PC-3 (cell line): ENCODE measurements around the gene JPH3. TPM values are rescaled to one million over a fixed set of nuclear protein-coding genes. Genes with fewer than 3 reads are reported as not detected.

Experiments
- ATAC-seq: fragments of 200-7000 bp; cut with Tn5 transposase; 2 replicates; pipeline ENCODE4 v1.9.1; 2020; ENCODE audit warnings: mild to moderate bottlenecking, moderate library complexity
- BruUV-seq: library from RNA; stranded (reverse); fragments of 400-500 nt; replicated peaks from 2 replicates; lab custom pipeline; 2021; lab: Mats Ljungman, UMichigan
- CTCF ChIA-PET: fragments of 300-600 bp; sonication (Branson Sonifier 250); formaldehyde crosslinking; loops from one replicate; lab custom pipeline; 2022; ENCODE audit warnings: antibody characterized with exemption; lab: Charles Lee
- POLR2A ChIA-PET: fragments of 300-600 bp; sonication (Branson Sonifier 250); formaldehyde crosslinking; loops from one replicate; lab custom pipeline; 2022; ENCODE audit warnings: antibody characterized with exemption; ENCODE audit not compliant: unreplicated experiment; lab: Charles Lee
- DNase-seq: peaks from one replicate; pipeline ENCODE4 v3.0.0-alpha.2; 2015
- H2AFZ ChIP-seq: fragments of 300-600 bp; sonication (generic); 2 replicates; pipeline ENCODE4 v1.6.0; 2016; ENCODE audit warnings: antibody characterized with exemption, low read length
- H3F3A ChIP-seq: fragments of 300-600 bp; sonication (generic); one replicate; pipeline ENCODE4 v1.6.0; 2017; ENCODE audit warnings: antibody characterized with exemption, low read length, control low read depth, mild to moderate bottlenecking; ENCODE audit not compliant: unreplicated experiment
- H3K27ac ChIP-seq: fragments of 300-600 bp; sonication (generic); 2 replicates; pipeline ENCODE4 v1.5.1; 2016; ENCODE audit warnings: mild to moderate bottlenecking, low read length
- H3K27me3 ChIP-seq: fragments of 300-600 bp; sonication (generic); 2 replicates; pipeline ENCODE4 v1.6.1; 2016; ENCODE audit warnings: low read length, mixed read lengths
- H3K36me3 ChIP-seq: fragments of 300-600 bp; sonication (generic); 2 replicates; pipeline ENCODE4 v1.6.1; 2016; ENCODE audit warnings: low read depth, mixed run types, low read length, mixed read lengths
- H3K4me1 ChIP-seq: fragments of 300-600 bp; sonication (generic); 2 replicates; pipeline ENCODE4 v1.5.1; 2016; ENCODE audit warnings: low read length; ENCODE audit not compliant: insufficient read depth
- H3K4me2 ChIP-seq: fragments of 300-600 bp; sonication (generic); 2 replicates; pipeline ENCODE4 v1.6.0; 2016; ENCODE audit warnings: low read length
- H3K4me3 ChIP-seq: fragments of 300-600 bp; sonication (generic); 2 replicates; pipeline ENCODE4 v1.5.1; 2016; ENCODE audit warnings: mild to moderate bottlenecking, low read length, mixed read lengths
- H3K79me2 ChIP-seq: fragments of 300-600 bp; sonication (generic); 2 replicates; pipeline ENCODE4 v1.6.1; 2017; ENCODE audit warnings: low read length, mixed read lengths
- H3K9ac ChIP-seq: fragments of 300-600 bp; sonication (generic); 2 replicates; pipeline ENCODE4 v1.6.0; 2016; ENCODE audit warnings: mild to moderate bottlenecking, low read length
- H3K9me2 ChIP-seq: fragments of 300-600 bp; sonication (generic); replicated peaks from 2 replicates; pipeline ENCODE4 v1.6.1; 2016; ENCODE audit warnings: mixed run types, low read length, mixed read lengths
- H3K9me3 ChIP-seq: fragments of 300-600 bp; sonication (generic); 2 replicates; pipeline ENCODE4 v1.6.1; 2016; ENCODE audit warnings: low read length, mixed read lengths
- H4K20me1 ChIP-seq: fragments of 300-600 bp; sonication (generic); 2 replicates; pipeline ENCODE4 v1.6.1; 2016; ENCODE audit warnings: low read length, mixed read lengths
- EZH2 ChIP-seq: fragments of 300-600 bp; sonication (generic); IDR thresholded peaks from one replicate; pipeline ENCODE4 v1.6.1; 2017; ENCODE audit warnings: antibody characterized with exemption, mild to moderate bottlenecking, low read length; ENCODE audit not compliant: unreplicated experiment
- EZH2phosphoT487 ChIP-seq: fragments of 300-600 bp; sonication (generic); IDR thresholded peaks from 2 replicates; pipeline ENCODE4 v1.6.1; 2018; ENCODE audit warnings: mild to moderate bottlenecking, antibody characterized with exemption, low read length, borderline replicate concordance
- intact Hi-C: fragments of 100-400 bp; cut with micrococcal nuclease; formaldehyde crosslinking; loops from 2 replicates; pipeline ENCODE4 v1.9.0; 2023
- total RNA-seq: library from RNA; depleted of rRNA; stranded (reverse); fragments of >200 nt; gene quantifications from 2 replicates; pipeline ENCODE4 v1.2.3, GENCODE V29; 2014
- TF ChIP-seq, protein P1 (sequence below): fragments of 300-600 bp; sonication (generic); conservative IDR thresholded peaks from 2 replicates; pipeline ENCODE4 v1.5.1; 2017; ENCODE audit warnings: antibody characterized with exemption, low read depth, mild to moderate bottlenecking, low read length

JPH3 gene
- total RNA-seq, 1 experiment from 2014 or later: not detected

DNA sequence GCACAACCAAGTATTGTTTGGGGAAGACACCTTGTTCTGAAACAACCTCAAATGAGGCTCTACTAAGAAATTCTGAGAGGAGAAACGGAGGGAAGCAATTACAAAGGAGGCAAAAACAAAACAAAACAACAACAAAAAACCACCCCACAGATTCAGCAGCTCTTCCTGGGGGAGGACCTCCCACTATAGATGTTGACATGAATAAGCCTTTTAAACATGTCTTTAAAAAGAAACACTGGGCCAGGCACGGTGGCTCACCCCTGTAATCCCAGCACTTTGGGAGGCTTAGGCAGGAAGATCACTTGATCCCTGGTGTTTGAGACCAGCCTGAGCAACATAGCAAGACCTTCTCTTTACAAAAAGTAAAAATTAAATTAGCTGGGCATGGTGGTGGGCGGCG lies 22.6 kb upstream of the JPH3 start:
- DNase-seq: no peak
- no peak overlapping the region for H3K27ac ChIP-seq
- BruUV-seq: no TSS peak
- no peak overlapping the region for H2AFZ ChIP-seq
- H3K79me2 ChIP-seq: no peaks in the 10 kb centered on the region
- H3K9ac ChIP-seq: no peak overlapping the region
- no peak for ATAC-seq
- H3K4me2 ChIP-seq: no peak overlapping the region
- no peak for TF ChIP-seq EZH2
- TF ChIP-seq EZH2phosphoT487: no peak
- TF ChIP-seq, protein P1, sequence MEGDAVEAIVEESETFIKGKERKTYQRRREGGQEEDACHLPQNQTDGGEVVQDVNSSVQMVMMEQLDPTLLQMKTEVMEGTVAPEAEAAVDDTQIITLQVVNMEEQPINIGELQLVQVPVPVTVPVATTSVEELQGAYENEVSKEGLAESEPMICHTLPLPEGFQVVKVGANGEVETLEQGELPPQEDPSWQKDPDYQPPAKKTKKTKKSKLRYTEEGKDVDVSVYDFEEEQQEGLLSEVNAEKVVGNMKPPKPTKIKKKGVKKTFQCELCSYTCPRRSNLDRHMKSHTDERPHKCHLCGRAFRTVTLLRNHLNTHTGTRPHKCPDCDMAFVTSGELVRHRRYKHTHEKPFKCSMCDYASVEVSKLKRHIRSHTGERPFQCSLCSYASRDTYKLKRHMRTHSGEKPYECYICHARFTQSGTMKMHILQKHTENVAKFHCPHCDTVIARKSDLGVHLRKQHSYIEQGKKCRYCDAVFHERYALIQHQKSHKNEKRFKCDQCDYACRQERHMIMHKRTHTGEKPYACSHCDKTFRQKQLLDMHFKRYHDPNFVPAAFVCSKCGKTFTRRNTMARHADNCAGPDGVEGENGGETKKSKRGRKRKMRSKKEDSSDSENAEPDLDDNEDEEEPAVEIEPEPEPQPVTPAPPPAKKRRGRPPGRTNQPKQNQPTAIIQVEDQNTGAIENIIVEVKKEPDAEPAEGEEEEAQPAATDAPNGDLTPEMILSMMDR: no peak
- POLR2A ChIA-PET: no interaction called here
- no peaks in the 10 kb centered on the region for H3K9me3 ChIP-seq
- H3K9me2 ChIP-seq: no peaks in the 10 kb centered on the region
- H4K20me1 ChIP-seq: no peaks in the 10 kb centered on the region
- intact Hi-C loops: no loop called here
- H3K4me3 ChIP-seq: no peak overlapping the region
- H3K27me3 ChIP-seq: no peaks in the 10 kb centered on the region
- H3K36me3 ChIP-seq: no peaks in the 10 kb centered on the region
- H3F3A ChIP-seq: no peaks in the 10 kb centered on the region
- peaks cover 25% of the 10 kb centered on the region for H3K4me1 ChIP-seq
- CTCF ChIA-PET: no interaction called here

DNA sequence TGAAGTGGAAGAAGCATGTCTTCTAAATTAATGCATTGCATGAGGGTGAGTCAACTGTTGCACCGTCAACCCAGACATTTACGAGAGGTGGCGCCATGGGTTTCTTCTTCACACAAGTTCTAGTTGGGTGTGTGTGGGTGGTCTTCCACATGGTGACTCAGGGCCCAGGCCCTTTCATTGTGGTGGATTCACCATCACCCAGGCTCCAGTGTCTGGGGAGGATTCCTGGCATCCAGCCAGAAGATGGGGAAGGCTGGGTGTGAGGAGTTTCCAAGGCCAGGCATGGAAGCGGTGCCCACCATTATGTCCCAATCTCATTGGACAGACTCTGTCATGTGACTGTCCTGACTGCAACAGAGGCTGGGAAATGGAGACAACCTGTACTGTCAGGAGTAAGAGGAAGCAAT lies 21.4 kb upstream of the JPH3 start:
- H3K36me3 ChIP-seq: no peaks in the 10 kb centered on the region
- intact Hi-C loops: no loop called here
- H3K4me1 ChIP-seq: peaks cover 25% of the 10 kb centered on the region
- no peak overlapping the region for H3K4me3 ChIP-seq
- H3K27me3 ChIP-seq: no peaks in the 10 kb centered on the region
- ChIA-PET CTCF (no interaction called here), POLR2A (no interaction called here)
- H3K9ac ChIP-seq: no peak overlapping the region
- TF ChIP-seq, protein P1: no peak
- no peak for TF ChIP-seq EZH2phosphoT487
- no peak for TF ChIP-seq EZH2
- no peak overlapping the region for H3K27ac ChIP-seq
- H3K4me2 ChIP-seq: no peak overlapping the region
- BruUV-seq: no TSS peak
- no peaks in the 10 kb centered on the region for H4K20me1 ChIP-seq
- H3K79me2 ChIP-seq: no peaks in the 10 kb centered on the region
- DNase-seq: peak; percentile 12
- no peak overlapping the region for H2AFZ ChIP-seq
- no peaks in the 10 kb centered on the region for H3K9me3 ChIP-seq
- H3K9me2 ChIP-seq: no peaks in the 10 kb centered on the region
- no peaks in the 10 kb centered on the region for H3F3A ChIP-seq
- ATAC-seq: no peak

DNA sequence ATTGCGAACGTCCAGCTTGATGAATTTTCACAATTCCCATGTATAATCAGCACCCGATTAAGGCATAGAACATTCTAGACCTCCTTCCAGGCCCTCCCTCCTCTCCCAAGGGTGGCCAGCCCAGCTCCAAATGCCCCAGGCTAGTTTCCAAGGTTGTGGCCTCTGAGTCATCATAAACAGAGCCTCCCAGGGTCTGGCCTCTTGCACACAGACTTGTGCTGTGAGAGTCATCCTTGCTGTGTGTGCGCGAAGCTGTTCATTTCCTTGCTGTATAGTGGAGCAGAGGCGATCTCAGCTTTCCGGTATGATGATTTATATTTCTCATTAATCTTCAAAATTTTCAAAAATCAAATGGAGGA lies 20.5 kb upstream of the JPH3 start:
- no peaks in the 10 kb centered on the region for H3K36me3 ChIP-seq
- H3K27ac ChIP-seq: peak overlapping the region; percentile 61
- no peaks in the 10 kb centered on the region for H3F3A ChIP-seq
- H3K4me1 ChIP-seq: peaks cover 32% of the 10 kb centered on the region
- no peaks in the 10 kb centered on the region for H3K9me3 ChIP-seq
- POLR2A ChIA-PET: interaction anchor here (0.7 kb wide), 1 partner anchor 225 kb away, joined by 3 read pairs; no protein-coding TSS in a partner anchor
- no peaks in the 10 kb centered on the region for H3K9me2 ChIP-seq
- no TSS peak for BruUV-seq
- H3K4me2 ChIP-seq: peak overlapping the region; percentile 57
- H2AFZ ChIP-seq: peak overlapping the region; percentile 7; the same call in 1 of the 2 replicates
- TF ChIP-seq EZH2: no peak
- no peak for TF ChIP-seq EZH2phosphoT487
- CTCF ChIA-PET: interaction anchor here (1.1 to 1.4 kb wide), 2 partner anchors 11 to 55 kb away, joined by 5 to 8 read pairs; no protein-coding TSS in a partner anchor
- no peaks in the 10 kb centered on the region for H3K27me3 ChIP-seq
- H4K20me1 ChIP-seq: no peaks in the 10 kb centered on the region
- no peak overlapping the region; the same call in 1 of the 2 replicates for H3K9ac ChIP-seq
- intact Hi-C loops: no loop called here
- ATAC-seq (peak; percentile 93), DNase-seq (peak; percentile 89)
- H3K4me3 ChIP-seq: no peak overlapping the region
- no peaks in the 10 kb centered on the region for H3K79me2 ChIP-seq
